NCI-H526 (cell line): Measurements from ENCODE around the gene CCZ1B.
"Not testable (repeated sequence)": the region's sequence is repeated elsewhere in the genome, so short reads cannot be mapped to it uniquely, and the experiment has no call there.

ENCODE experiments used
- DNase-seq, 2 experiments: peaks; one replicate each; lab custom pipeline; 2025; lab: John Stamatoyannopoulos, UW

Gene CCZ1B

GRCh38 chr7:6826151-6826550 lies at the start of gene CCZ1B:
TSS of gene CCZ1B (minus strand) at chr7:6826275. CDS start at chr7:6826197, 78 bp downstream.
- peak; percentile 65 to 83 for DNase-seq

GRCh38 chr7:6875022-6875421 lies 48.9 kb upstream of the CCZ1B start:
- not testable (repeated sequence) for DNase-seq

GRCh38 chr7:6872246-6872945 lies 46.3 kb upstream of the CCZ1B start:
- not testable (repeated sequence) for DNase-seq

GRCh38 chr7:6871421-6872144 lies 45.5 kb upstream of the CCZ1B start:
- DNase-seq = not testable (repeated sequence)

GRCh38 chr7:6864751-6865150 lies 38.7 kb upstream of the CCZ1B start:
- DNase-seq = not testable (repeated sequence)

GRCh38 chr7:6864188-6864587 lies 38.1 kb upstream of the CCZ1B start:
- not testable (repeated sequence) for DNase-seq

- DNase-seq = not testable (repeated sequence)
Measured at GRCh38 chr7:6862876-6863275, 36.8 kb upstream of the CCZ1B start.

GRCh38 chr7:6857721-6858314 lies 31.7 kb upstream of the CCZ1B start:
- DNase-seq = peak; percentile 26 to 65

- DNase-seq = not testable (repeated sequence)
Measured at GRCh38 chr7:6855563-6856131, 29.6 kb upstream of the CCZ1B start.

GRCh38 chr7:6854747-6855562 lies 28.9 kb upstream of the CCZ1B start:
- DNase-seq = peak in 1 of 2 experiments; percentile 25

- DNase-seq = not testable (repeated sequence)
Measured at GRCh38 chr7:6853681-6854080, 27.6 kb upstream of the CCZ1B start.

- DNase-seq = not testable (repeated sequence)
Measured at GRCh38 chr7:6849127-6849526, 23.1 kb upstream of the CCZ1B start.

- DNase-seq = not testable (repeated sequence)
Measured at GRCh38 chr7:6847751-6848150, 21.7 kb upstream of the CCZ1B start.

- DNase-seq = not testable (repeated sequence)
Measured at GRCh38 chr7:6845971-6846449, 19.9 kb upstream of the CCZ1B start.

- not testable (repeated sequence) for DNase-seq
Measured at GRCh38 chr7:6843654-6844053, 17.6 kb upstream of the CCZ1B start.

- DNase-seq = not testable (repeated sequence)
Measured at GRCh38 chr7:6843092-6843491, 17.0 kb upstream of the CCZ1B start.

GRCh38 chr7:6842278-6842921 lies 16.3 kb upstream of the CCZ1B start:
- not testable (repeated sequence) for DNase-seq

- not testable (repeated sequence) for DNase-seq
Measured at GRCh38 chr7:6837081-6837480, 11.0 kb upstream of the CCZ1B start.

- not testable (repeated sequence) for DNase-seq
Measured at GRCh38 chr7:6835521-6835920, 9.4 kb upstream of the CCZ1B start.

- no peak for DNase-seq
Measured at GRCh38 chr7:6833636-6834035, 7.6 kb upstream of the CCZ1B start.
